ENCODE data around the gene ADGRD1.
"Not testable (repeated sequence)": the region's sequence is repeated elsewhere in the genome, so short reads cannot be mapped to it uniquely, and the experiment has no call there.

The ADGRD1 gene

DNA sequence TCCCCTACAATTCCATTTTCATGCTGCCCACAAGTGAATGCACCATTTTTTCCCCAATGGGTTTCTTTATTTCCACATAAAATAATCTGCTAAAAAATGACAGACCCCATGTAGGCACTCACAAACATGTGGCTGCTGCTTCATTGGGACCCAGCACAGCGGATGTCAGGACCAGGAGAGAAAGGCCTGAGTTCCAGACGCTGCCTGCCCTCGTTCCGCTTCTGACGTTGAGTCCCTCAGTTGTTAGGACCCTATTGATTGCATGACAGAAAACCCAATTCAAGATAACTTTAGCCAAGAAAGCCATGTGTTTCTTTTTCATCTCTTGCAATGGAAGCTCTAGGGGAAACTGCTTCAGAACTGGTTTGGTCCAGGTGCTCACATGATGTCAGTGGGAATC is 34.6 kb downstream of the ADGRD1 start:
- FAIRE-seq, result no peak

DNA sequence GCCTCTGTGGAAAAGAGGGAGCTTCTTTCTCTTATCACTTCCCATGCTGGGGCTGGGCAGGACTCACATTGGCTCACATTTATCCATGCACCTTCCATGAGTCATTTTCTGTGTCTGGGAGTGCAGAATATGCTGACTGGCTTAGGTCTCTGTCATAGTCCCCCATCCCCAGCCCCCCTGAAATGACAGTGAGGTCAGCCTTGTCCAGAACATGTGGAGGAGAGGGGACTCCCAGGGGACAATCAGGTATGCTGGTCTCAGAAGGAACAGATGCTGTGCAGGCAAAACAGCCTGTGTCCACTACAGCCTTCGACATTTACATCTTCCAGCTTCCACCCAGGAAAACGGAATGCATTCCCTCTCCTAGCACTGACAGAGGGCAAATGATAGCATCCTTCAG is 35.0 kb downstream of the ADGRD1 start:
- no peak for FAIRE-seq

DNA sequence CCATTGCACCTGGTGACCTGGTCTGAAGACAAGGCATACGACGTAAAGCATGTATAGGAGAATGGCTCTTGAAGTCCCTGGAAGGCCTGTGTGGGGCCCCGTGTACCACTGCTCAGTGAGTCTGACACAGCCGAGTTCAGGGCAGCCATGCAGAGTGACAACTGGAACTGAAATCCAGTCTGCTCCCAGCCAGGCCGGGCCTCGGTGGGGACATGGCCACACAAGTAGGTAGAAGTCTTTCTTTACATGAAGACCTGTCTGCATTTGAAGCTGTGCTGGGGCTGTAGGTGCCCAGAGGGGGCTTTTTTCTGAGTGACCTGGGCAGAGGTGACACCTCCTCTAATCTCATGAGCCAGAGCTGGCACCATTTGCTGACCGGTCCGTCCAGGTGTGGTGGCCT is 35.7 kb downstream of the ADGRD1 start:
- no peak for FAIRE-seq

DNA sequence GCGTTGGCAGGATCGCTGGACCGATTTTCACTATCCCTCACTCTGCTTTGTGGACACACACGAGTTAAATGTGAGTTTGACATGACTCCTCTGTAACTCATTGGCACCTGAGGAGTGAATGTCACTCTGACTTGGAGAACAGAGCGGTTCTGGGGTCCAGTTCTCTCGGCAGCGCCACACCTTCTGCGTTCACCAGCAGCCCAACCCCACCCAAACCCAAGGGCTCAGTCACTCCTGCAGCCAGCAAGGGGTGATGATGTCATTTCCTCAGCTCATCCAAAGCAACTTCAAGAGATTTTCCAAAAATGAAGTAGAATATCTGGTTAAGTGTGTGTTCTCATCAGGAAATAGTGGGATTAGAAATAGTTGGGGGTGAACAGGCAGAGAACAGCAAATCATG is 36.3 kb downstream of the ADGRD1 start:
- no peak for FAIRE-seq

DNA sequence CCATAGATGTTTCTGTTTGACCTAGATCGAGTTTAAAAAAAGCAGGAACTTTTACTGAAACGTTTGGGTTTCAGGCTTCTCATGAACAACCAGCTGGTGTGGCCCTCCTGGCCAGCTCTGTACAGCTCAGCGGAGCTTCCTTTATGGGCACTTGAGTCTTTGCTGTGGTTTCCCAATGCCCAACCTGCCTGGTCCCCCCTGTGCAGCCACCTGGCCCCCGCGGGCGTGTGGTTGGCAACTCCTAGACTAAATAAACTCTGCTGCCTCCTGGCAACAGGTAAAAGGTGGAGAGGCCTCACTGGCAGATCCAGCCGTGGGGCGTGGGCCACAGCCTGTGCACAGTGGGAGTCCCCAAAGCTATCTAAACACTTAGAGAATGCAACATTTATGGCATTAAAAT is 38.7 kb downstream of the ADGRD1 start:
- FAIRE-seq, result no peak

DNA sequence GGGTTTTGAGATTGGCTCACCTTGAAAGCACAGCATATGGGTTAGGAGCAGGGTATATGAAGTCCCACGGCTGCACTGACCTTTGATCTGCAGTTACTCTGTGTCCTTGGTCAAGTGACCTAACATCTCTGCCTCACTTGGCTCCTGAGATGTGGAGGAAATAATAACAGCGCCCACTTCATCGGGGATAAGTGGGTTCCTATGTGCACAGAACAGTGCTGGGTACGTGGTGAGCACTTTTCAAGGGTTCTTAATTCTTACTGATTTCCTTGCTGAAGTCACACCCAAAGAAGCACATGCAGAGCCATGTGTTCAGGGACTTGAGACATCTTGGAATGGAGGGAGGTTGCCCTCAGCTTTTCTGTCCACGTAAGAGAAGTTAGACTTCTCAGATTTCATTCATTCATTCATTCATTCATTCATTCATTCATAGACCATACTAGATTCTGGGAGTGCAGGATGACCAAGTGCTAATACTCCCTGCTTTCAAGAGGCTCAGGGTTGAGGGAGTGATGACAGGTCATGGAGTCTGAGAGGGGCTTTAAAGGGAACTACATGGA is 39.4 kb downstream of the ADGRD1 start:
- FAIRE-seq, result no peak

DNA sequence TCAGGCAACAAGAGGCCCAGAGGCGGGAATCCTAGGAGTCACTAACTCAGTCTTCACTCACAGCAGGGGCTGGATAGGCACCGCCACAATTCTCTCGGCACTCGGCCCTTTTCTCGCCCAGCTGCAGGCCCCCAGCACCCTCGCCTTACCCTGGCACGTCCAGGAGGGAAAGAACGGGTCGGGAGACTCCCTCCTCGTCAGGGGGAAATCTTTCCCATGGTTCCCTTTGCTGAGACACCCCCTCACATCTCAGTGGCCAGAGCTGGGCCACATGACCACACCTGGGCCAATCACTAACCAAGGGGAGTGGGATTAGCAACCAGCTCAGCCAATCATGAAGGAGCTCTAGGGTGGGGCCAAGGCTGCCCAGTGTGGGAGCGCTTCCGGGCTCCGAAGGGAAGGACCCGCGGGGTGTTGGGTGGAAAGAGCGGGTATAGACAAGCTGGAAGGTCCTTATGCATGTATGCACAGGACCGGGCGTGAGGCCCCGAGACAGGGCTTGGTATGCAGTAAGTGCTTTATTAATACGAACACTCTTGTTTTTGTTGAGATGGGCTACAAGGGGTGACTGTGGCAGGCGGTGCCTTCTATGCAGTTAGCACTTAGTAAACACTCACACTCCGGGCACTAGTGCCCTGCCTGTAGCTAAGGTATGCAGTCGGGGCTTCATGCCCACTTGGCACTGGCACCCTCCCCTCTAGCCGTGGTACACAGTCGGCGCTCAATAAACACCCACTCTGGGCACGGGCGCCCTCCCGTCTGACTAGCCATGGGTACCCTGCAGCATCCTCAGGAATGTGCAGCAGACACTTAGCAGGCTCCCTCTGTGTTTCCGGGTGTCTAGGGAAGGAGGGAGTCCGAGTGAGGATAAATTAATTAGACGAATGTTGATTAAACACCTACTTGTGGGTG is 40.3 kb downstream of the ADGRD1 start:
- FAIRE-seq, result no peak

DNA sequence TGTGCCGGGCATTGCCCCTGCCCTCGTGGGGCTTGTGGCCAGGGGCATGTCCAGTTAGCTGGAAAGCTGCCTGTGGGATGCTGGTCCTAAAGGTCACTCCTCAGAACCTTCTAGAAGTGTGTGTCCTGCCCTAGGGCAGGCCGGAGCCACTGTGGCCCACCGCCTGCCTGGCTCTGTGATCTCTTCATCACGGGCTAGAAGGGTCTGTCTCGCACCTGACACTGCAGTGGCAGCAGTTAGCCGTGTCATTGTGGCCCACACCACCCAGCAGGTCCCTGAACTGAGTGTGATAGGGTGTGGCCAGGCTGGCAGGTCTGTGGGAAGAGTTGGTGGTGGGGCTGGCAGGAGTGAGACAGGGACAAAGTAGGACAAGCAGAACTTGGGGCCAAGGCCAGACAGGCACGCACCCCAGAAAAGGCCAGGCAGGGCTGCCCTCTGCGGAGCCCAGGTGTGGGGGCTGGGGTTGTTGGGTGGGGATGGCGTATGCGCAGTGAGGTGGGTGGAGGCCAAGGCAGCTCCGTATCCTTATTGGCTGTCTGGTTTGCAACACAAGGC is 41.2 kb downstream of the ADGRD1 start:
- no peak for FAIRE-seq

DNA sequence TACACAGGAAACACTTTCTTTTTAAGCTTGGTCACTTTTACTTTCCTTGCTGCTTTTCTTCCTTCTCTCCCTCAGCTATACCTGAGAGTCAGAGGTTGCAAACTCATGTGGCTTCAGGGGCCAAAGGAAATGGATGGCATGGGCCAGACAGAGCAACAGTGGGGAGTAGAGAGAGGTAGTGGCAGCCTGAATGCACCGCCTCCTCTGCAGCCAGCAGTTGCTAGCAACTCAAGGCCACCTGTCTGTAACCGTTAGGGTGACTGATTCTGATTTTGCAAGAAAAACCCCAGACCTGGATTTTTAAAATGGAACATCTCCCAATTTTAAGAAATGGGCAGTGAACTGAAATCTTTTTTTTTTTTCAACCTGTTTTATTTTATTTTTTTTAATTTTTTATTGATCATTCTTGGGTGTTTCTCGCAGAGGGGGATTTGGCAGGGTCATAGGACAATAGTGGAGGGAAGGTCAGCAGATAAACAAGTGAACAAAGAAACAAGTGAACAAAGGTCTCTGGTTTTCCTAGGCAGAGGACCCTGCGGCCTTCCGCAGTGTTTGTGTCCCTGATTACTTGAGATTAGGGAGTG is 41.8 kb downstream of the ADGRD1 start:
- not testable (repeated sequence) for FAIRE-seq

DNA sequence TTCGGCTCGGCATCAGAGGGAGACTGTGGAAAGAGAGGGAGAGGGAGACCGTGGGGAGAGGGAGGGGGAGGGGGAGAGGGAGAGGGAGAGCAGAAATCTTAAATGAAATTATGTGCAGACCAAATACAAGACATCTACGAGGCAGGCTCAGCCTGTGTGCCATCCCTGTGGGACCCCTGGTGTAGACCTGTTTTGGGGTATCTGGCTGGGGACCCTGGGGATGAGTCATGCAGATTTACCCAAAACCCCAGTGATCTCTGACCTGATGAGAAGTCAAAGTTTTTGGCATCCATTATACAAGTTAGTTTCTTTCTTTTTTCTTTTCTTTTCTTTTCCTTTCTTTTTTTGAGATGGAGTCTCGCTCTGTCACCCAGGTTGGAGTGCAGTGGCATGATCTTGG is 44.4 kb downstream of the ADGRD1 start:
- no peak for FAIRE-seq

DNA sequence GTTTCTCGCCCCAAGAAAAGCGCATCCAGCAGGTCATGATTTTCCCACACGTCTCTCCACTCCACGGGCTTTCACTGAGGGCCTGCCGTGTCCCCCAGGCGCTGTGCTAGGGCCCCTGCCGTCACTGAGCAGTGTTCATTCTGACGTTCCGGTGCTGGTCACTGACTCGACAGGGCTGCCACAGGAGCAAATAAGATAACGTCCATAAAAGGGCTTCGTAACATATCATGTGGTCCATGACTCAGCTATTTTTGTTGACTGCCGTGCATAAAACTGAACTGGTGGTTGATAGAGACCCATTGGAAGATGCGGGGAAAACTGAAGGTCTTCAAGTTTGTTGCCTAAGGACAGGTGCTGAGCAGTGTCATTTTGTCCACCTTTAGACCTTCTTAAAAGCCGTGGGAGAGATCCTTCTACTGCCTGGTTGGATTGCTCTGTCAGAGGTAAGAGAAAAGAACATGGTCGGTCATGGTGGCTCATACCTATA is 46.3 kb downstream of the ADGRD1 start:
- no peak for FAIRE-seq

DNA sequence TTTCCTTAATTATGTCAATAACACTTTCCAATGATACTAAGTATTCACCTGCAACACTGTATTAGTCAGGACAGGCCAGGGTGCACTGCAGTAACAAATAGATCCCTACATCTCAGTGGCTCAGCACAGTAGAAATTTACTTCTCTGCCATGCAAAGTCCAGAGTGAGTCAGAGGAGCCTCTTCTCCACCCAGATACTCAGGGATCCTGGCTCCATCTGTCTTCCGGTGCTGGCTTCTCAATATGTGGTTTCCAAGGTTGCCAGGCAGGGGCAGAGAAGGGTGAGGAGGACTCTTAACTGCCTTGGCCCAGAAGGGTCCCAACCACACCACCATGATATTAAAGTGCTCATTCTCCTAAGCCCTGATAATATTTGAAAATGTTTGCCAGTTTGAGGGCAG is 47.8 kb downstream of the ADGRD1 start:
- no peak for FAIRE-seq

DNA sequence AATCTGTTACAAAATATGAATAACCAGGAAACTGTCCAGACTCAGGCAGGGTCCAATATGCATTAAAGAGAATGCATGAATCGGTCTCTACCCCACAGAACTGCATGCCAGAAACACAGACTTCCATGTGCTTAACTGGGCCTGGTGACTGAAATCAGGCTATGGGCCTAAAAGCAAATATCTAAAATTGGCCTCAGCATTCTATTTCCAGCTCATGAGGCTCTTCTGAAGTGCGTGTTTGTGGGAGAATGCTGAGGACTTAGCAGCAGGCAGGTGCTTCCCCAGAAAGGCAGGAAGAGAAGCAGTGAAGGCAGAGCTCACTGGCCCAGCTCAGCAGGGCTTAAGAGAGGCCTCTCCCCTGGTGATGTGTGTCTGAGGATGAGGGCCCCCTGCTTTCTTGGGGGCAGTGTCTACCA is 48.5 kb downstream of the ADGRD1 start:
- FAIRE-seq, result no peak

DNA sequence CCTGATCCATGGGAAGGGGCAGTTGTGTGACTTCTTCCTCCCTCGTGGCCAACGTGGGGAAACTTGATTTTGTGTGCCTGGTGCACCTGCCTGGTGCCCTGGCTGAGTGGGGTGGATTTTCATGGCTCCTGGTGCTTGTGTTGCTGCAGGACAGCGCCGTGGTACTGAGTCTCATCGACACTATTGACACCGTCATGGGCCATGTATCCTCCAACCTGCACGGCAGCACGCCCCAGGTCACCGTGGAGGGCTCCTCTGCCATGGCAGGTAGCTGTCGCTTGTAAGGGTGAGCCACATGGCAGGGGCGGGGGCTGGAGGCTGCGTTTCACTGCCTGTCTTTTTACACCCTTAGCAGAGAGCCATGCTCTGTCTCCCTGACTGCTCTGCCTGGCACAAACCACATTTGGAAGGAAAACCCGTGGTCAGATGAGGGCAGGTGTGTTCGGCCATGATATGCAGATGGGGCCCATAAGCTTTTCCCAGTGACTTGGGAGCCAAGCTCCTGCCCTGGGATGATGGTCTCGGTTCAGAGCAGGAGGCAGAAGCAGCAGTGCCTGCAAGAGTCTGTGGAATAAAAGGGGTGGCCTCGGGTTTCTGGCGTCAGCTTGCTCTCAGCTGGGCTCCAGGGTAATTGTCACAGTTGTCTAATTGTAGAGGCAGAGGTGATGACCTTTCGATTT is 49.5 kb downstream of the ADGRD1 start:
- no peak for FAIRE-seq

DNA sequence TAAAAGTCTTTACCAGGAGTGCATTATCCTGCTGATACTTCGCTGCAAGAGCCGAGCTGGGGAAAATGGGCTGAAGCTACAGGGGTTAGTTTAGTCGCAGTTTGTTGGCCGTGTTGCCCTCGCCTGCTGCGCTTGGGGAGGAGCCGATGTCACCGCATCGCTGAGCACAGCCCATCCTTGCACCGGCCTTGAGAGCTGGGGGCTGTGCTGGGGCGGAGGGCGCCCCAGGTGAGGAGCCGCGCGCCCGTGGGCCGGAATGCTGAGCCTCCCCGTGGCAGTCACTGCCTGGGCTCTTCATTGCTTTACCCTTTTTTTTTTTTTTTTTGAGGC is 50.0 kb downstream of the ADGRD1 start:
- no peak for FAIRE-seq

DNA sequence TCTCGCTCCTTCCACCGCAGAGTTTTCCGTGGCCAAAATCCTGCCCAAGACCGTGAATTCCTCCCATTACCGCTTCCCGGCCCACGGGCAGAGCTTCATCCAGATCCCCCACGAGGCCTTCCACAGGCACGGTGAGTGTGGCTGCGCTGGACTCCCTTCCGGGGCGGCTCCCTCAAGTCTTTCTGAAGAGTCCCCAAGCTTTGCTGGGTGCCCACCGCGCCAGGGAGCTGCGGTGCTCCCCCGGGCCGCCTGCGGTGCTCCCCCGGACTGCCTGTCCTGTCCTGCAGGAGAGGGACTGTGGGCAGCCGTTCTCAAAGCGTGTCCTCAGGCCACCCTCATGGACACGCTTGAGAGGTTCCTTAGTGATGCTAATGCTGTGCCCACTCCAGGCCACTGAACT is 50.5 kb downstream of the ADGRD1 start:
- FAIRE-seq, result no peak

DNA sequence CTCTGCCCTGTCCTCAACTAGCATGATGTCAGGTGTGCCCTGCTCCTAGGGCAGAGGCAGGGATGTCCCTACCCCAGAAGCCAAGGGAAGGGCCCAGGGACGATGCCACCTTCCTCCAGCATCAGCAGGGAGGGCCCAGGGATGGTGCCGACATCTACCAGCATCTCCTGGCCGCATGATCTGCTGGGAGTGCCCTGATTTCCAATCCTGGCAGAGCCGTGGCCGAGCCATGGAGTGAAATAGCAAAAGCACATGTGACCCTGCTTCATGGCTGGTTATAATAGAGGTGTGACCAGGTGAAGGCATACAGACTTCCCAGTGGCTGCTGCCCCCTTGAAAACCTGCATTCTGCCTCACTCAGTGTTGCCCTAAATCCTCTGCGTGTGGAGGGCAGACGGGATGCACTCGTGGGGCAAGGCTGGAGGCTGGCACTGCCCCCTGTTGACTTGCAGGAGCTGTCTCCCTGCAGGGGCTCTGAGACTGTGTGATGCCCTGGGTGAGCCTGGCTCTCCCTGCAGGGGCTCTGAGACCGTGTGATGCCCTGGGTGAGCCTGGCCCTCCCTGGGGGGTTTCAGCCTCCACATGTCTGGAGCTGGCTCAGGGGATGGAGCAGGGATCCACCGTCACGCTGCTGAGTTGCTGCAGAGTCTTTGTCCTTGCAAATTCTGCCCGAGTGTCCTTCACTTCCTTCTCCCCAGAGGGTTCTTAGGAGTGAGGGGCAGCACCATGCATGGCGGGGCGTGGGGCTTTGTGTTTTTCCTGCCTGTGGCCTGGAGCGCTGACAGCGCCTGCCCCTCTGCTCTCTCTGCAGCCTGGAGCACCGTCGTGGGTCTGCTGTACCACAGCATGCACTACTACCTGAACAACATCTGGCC is 51.7 kb downstream of the ADGRD1 start:
- FAIRE-seq, result no peak

DNA sequence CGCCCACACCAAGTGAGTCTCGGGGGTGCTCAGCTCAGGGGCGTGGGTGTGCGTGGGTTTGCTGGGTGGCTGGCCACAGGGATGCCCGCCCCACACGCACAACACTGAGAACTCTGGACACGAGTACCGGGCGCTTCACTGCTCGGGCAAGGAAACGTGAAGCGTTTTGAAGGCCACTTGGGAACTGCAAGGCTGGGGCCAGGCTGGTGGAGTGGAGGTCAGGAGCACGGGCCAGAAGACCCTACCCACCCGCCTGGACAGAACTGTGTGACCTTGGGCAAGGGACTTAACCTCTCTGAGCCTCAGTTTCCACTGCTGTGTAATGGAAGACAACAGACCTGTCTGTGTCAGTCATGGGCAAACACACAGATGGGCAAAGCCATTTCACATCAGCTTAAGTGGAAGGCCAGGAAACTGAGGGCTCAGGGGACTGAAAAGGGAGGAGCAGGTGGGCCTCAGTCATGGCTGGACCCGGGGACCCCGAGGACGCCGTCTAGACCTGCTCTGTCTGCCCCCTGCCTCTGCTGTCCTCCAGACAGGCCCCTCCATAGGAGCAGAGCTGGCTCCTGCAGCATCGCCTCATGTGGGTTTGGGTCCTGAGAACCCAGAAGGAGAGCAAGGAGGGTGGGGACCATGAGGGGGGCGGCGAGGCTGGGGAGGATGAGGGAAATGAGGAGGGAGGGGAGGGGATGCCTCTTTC is 52.5 kb downstream of the ADGRD1 start:
- no peak for FAIRE-seq

DNA sequence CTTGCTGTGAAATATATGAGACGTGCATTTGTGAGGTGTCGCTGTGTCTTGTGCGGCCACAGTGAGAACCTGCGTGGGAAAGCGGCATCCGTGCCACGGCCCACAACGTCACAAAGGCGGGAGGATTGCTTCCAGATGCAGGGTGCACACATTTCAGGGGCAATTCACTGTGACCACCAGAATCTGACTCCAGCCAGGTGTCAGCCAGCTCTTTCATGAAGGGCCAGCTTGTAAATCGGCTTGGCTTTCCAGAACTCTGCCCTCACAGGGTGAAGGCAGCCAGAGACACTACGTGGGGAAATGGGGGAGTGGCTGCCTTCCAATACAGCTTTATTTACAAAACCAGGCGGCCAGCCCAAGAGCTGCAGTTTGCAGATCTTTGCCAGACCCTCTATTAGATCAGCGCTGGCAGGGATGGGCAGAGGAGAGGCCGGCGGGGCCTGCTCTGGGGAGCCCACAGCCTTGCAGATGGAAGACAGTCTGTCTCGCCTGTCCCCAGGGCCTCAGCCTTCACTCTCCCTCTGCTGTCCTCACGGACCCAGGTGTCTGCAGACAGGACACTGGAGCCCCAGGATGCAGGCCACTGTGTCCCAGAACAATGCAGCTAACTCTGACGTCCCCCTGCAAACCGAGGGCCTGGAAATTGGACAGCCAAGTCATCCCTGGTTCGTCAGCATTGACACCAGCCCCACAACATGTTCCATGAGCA is 53.5 kb downstream of the ADGRD1 start:
- no peak for FAIRE-seq

DNA sequence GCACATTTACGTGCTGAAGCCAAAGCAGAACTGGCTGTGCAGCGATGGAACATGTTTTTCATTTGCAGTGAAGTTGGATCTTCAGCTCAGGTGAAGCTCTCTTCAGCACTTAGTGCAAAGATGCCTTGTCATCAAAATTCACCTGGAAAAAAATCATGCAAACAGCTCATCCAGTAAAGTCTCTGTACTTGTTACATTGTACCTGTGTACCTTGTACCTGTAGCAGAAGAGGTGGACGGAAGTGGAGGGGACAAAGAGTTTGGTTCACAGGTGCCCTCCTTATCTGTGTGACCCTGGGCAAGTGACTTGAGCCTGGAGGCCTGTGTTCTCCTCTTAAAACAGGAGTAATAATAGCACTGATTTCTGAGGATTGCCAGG is 54.0 kb downstream of the ADGRD1 start:
- FAIRE-seq, result no peak

Data from colon (tissue), 2 donors.